ENCODE measurements around the gene SLC9A1. TPM values are rescaled to one million over a fixed set of nuclear protein-coding genes. Genes with fewer than 3 reads are reported as not detected.

The SLC9A1 gene
- total and polyA plus RNA-seq, 2 of the 8 experiments (the other 6 are each of a cell fraction or from before 2014, with no cell fraction given), result 11.3 to 25.1 TPM

GRCh38 chr1:27132624-27133023 lies 22.3 kb downstream of the SLC9A1 start (continued):
- TF ChIP-seq RXRA (IDR thresholded peaks at IDR 0.05; ENCODE audit: insufficient read depth, low read depth, low read length), result no peak
- no peak for TF ChIP-seq FOSL1 (IDR thresholded peaks at IDR 0.05; ENCODE audit: insufficient read depth, low read depth, low read length)
- TF ChIP-seq SP4 (IDR thresholded peaks at IDR 0.05; ENCODE audit: low read length), result no peak
- TF ChIP-seq HDAC2 (IDR thresholded peaks at IDR 0.05; ENCODE audit: borderline replicate concordance in 1 of 2, low read depth in 2 of 2, low read length in 2 of 2), result no peak
- TF ChIP-seq SP2 (IDR thresholded peaks at IDR 0.05; ENCODE audit: low read length), result no peak
- no peak for TF ChIP-seq JUN (IDR thresholded peaks at IDR 0.05; ENCODE audit: low read depth, low read length)
- no peak for TF ChIP-seq RNF2 (IDR thresholded peaks at IDR 0.05; ENCODE audit: borderline replicate concordance, low read depth, low read length, missing control alignments, poor library complexity, severe bottlenecking)
- no peak for TF ChIP-seq TAF7 (optimal IDR thresholded peaks at IDR 0.05; ENCODE audit: borderline replicate concordance, low read depth, low read length)
- no peak for TF ChIP-seq BACH1 (IDR thresholded peaks at IDR 0.05; ENCODE audit: low read length)
- TF ChIP-seq, protein P1, sequence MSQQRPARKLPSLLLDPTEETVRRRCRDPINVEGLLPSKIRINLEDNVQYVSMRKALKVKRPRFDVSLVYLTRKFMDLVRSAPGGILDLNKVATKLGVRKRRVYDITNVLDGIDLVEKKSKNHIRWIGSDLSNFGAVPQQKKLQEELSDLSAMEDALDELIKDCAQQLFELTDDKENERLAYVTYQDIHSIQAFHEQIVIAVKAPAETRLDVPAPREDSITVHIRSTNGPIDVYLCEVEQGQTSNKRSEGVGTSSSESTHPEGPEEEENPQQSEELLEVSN (IDR thresholded peaks at IDR 0.05), result no peak
- no peak for TF ChIP-seq MAX (IDR thresholded peaks at IDR 0.05)

All from H1 (cell line).